Lower leg skin (tissue), 4 donors: Measurements from ENCODE around the gene MCM10. TPM values are rescaled to one million over a fixed set of nuclear protein-coding genes. Genes with fewer than 3 reads are reported as not detected.

ENCODE experiments used
- DNase-seq, 2 donors: peaks; one replicate each; pipeline ENCODE4 v3.0.0-alpha.2; 2019; ENCODE audit warnings: low spot score in 2 of 2
- H3K4me3 ChIP-seq: fragments of 200-600 bp; sonication (generic); 2 replicates; pipeline ENCODE4 v1.5.1; 2017; ENCODE audit warnings: mild to moderate bottlenecking, low read depth; ENCODE audit not compliant: poor library complexity, severe bottlenecking
- POLR2A ChIP-seq, 2 donors: fragments of 450-650 bp; IDR thresholded peaks; one replicate each; pipeline ENCODE4 v1.6.1; 2016 to 2017; ENCODE audit warnings: antibody characterized with exemption in 2 of 2, mild to moderate bottlenecking in 1 of 2, moderate library complexity in 1 of 2
- WGBS, 2 donors: methylation state at CpG; one replicate each; pipeline ENCODE4 v1.1.5; 2018; 5-methylcytosine and 5-hydroxymethylcytosine counted together
- intact Hi-C: fragments of 100-400 bp; cut with DNase I; formaldehyde crosslinking; loops from one replicate; pipeline ENCODE4 v1.15.0; 2023; ENCODE audit warnings: low total_unique reads
- total RNA-seq, 4 donors: library from RNA; depleted of rRNA; stranded (reverse); fragments of >200 nt; gene quantifications; one replicate each; pipeline ENCODE4 v1.1.0, GENCODE V29; 2016
- TF ChIP-seq, protein P1 (sequence below), 3 donors: fragments of 450-650 bp; IDR thresholded peaks; one replicate each; pipeline ENCODE4 v1.5.1; 2016; ENCODE audit warnings: antibody characterized with exemption in 3 of 3, mild to moderate bottlenecking in 3 of 3, moderate library complexity in 2 of 3

Gene MCM10
- total RNA-seq, 4 donors from 2014 or later = 0.08 to 1.5 (median 0.38) TPM

GRCh38 chr10:13190816-13191215 is 29.5 kb downstream of the MCM10 start:
- TF ChIP-seq POLR2A (IDR thresholded peaks at IDR 0.05) = no peak
- TF ChIP-seq, protein P1, sequence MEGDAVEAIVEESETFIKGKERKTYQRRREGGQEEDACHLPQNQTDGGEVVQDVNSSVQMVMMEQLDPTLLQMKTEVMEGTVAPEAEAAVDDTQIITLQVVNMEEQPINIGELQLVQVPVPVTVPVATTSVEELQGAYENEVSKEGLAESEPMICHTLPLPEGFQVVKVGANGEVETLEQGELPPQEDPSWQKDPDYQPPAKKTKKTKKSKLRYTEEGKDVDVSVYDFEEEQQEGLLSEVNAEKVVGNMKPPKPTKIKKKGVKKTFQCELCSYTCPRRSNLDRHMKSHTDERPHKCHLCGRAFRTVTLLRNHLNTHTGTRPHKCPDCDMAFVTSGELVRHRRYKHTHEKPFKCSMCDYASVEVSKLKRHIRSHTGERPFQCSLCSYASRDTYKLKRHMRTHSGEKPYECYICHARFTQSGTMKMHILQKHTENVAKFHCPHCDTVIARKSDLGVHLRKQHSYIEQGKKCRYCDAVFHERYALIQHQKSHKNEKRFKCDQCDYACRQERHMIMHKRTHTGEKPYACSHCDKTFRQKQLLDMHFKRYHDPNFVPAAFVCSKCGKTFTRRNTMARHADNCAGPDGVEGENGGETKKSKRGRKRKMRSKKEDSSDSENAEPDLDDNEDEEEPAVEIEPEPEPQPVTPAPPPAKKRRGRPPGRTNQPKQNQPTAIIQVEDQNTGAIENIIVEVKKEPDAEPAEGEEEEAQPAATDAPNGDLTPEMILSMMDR (IDR thresholded peaks at IDR 0.05) = no peak
- no peak overlapping the region for H3K4me3 ChIP-seq
- 89 to 92% methylated on average over 3 of the region's 3 CpGs for whole genome bisulfite sequencing, 2 donors
- DNase-seq = no peak
- intact Hi-C loops = no loop called here

DNA sequence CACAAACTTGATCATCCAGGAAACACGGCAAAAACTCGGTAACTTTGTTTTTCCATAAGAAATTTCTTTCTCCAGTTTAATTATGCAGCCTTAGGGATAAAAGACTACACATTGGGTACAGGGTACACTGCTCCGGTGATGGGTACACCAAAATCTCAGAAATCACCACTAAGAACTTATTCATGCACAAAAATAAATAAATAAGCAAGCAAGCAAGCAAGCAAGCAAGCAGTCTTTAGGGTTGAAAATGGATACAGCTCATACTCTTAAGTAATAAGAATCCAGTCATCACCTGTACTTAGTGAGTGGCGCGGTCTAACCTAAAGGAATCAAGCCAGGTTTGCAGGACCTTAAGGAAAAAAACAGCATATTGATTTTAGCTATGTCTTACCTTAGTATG is 30.0 kb downstream of the MCM10 start:
- intact Hi-C loops = no loop called here
- no peak for TF ChIP-seq POLR2A (IDR thresholded peaks at IDR 0.05)
- TF ChIP-seq, protein P1 (IDR thresholded peaks at IDR 0.05) = no peak
- WGBS, 2 donors = 96 to 97% methylated on average over 5 of the region's 5 CpGs
- DNase-seq = no peak
- H3K4me3 ChIP-seq = no peak overlapping the region

DNA sequence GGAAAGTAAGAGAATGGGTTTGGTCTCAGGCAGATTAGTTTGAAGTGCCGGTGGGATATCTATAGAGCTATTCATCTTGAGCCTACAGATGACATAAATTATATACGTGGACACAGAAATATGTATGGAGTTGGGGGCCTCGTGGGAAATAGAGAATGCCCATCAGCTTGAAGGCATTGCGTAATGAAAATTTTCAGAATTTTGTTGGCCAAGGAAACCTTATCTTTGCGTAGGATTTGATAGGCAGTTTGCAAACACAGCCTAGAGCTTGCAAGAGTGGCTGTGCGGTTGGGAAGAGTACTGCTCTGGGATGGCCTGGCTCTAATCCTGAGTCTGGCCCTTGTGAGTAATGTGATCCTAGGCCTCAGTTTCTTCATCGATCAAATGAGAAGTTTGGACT is 32.3 kb downstream of the MCM10 start:
- WGBS, 2 donors = 91 to 93% methylated on average over 7 of the region's 7 CpGs
- TF ChIP-seq, protein P1 (IDR thresholded peaks at IDR 0.05) = no peak
- TF ChIP-seq POLR2A (IDR thresholded peaks at IDR 0.05) = no peak
- DNase-seq = no peak
- no peak overlapping the region for H3K4me3 ChIP-seq
- intact Hi-C loops = no loop called here

DNA sequence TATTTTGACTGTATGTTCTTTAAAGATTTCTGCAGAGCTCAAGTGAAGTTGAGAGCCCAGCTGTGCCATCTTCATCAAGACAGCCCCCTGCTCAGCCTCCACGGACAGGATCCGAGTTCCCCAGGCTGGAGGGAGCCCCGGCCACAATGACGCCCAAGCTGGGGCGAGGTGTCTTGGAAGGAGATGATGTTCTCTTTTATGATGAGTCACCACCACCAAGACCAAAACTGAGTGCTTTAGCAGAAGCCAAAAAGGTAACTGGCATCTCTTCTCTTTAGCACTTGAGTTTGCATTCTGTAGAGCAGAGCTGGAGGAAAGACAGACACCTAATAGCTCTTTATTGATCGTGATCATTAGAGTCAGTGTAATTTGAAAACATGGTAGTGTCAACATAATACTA is 33.7 kb downstream of the MCM10 start:
- intact Hi-C loops = no loop called here
- WGBS, 2 donors = 56 to 70% methylated on average over 6 of the region's 6 CpGs

DNA sequence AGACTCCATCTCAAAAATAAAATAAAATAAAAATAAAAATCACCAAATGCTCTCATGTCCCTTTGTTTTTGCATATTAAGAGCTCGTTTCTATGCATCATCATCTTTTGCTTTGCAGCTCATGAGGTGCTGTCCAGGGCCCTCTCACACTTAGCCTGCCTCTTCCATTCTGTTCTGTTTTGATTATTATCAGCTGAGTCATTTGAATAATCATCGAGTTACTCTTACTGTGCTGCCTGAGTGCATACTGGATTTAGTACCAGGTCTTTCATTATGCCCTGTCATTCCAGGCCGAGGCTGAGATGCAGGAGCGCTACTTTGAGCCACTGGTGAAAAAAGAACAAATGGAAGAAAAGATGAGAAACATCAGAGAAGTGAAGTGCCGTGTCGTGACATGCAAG is 39.8 kb downstream of the MCM10 start:
- WGBS, 2 donors = 82 to 89% methylated on average over 6 of the region's 6 CpGs
- no peak for TF ChIP-seq POLR2A (IDR thresholded peaks at IDR 0.05)
- TF ChIP-seq, protein P1 (IDR thresholded peaks at IDR 0.05) = no peak
- no peak for DNase-seq
- H3K4me3 ChIP-seq = no peak overlapping the region
- intact Hi-C loops = no loop called here

More for the DNA sequence above, 33.7 kb downstream of the MCM10 start:
- no peak for TF ChIP-seq POLR2A (IDR thresholded peaks at IDR 0.05)
- TF ChIP-seq, protein P1 (IDR thresholded peaks at IDR 0.05) = no peak
- no peak overlapping the region for H3K4me3 ChIP-seq
- DNase-seq = no peak

GRCh38 chr10:13206091-13206490 is 44.7 kb downstream of the MCM10 start:
- TF ChIP-seq, protein P1 (IDR thresholded peaks at IDR 0.05) = no peak
- no peak for TF ChIP-seq POLR2A (IDR thresholded peaks at IDR 0.05)
- no peak overlapping the region for H3K4me3 ChIP-seq
- 87 to 88% methylated on average over 9 of the region's 9 CpGs for WGBS, 2 donors
- peak in 1 of 2 donors; percentile 68 for DNase-seq
- intact Hi-C loops = no loop called here
